Activated naive CD8-positive, alpha-beta T cell treated with anti-CD3 and anti-CD28 coated beads, Interleukin-2, amount 10 ng/mL, durations not matched to agents 7 days and 5 days (primary cell): ENCODE data around the gene DNAH3. TPM values are rescaled to one million over a fixed set of nuclear protein-coding genes. Genes with fewer than 3 reads are reported as not detected.
"Not testable (repeated sequence)": the region's sequence is repeated elsewhere in the genome, so short reads cannot be mapped to it uniquely, and the experiment has no call there.

Source experiments
- ATAC-seq: fragments of 150-1000 bp; cut with Tn5 transposase; one replicate; pipeline ENCODE4 v1.10.0; 2021; ENCODE audit warnings: low read depth, moderate library complexity
- POLR2A ChIA-PET: fragments of 350-600 bp; sonication (Branson Sonifier 250); formaldehyde crosslinking; loops from one replicate; lab custom pipeline; 2021; ENCODE audit warnings: antibody characterized with exemption; lab: Charles Lee
- DNase-seq: peaks from one replicate; pipeline ENCODE4 v3.0.0; 2021
- H3K27ac Mint-ChIP-seq: one replicate; pipeline ENCODE4 v1.8.0; 2022; ENCODE audit warnings: mild to moderate bottlenecking, mixed read lengths
- H3K27me3 Mint-ChIP-seq: one replicate; pipeline ENCODE4 v1.8.0; 2022; ENCODE audit warnings: mild to moderate bottlenecking, moderate library complexity, mixed read lengths
- H3K36me3 Mint-ChIP-seq: one replicate; pipeline ENCODE4 v1.8.0; 2021; ENCODE audit warnings: mild to moderate bottlenecking, mixed read lengths
- H3K4me1 Mint-ChIP-seq: one replicate; pipeline ENCODE4 v1.8.0; 2021; ENCODE audit warnings: mixed read lengths
- H3K4me3 Mint-ChIP-seq: one replicate; pipeline ENCODE4 v1.8.0; 2022; ENCODE audit warnings: mild to moderate bottlenecking, moderate library complexity, mixed read lengths
- H3K9me3 Mint-ChIP-seq: one replicate; pipeline ENCODE4 v1.8.0; 2021; ENCODE audit warnings: mixed read lengths
- total RNA-seq, 2 experiments: library from RNA; stranded (reverse); gene quantifications; one replicate each; pipeline ENCODE4 v1.2.3, GENCODE V29; 2021

The DNAH3 gene
- total RNA-seq, 2 experiments from 2014 or later = not detected

GRCh38 chr16:21160276-21160675 lies 9.6 kb upstream of the DNAH3 start:
- H3K27me3 Mint-ChIP-seq = no peaks in the 10 kb centered on the region
- H3K27ac Mint-ChIP-seq = no peak overlapping the region
- peaks cover 8% of the 10 kb centered on the region for H3K4me1 Mint-ChIP-seq
- H3K4me3 Mint-ChIP-seq = no peak overlapping the region
- no peak for DNase-seq
- POLR2A ChIA-PET = no interaction called here
- H3K9me3 Mint-ChIP-seq = no peaks in the 10 kb centered on the region
- ATAC-seq = no peak
- H3K36me3 Mint-ChIP-seq = peaks cover 9% of the 10 kb centered on the region

DNA sequence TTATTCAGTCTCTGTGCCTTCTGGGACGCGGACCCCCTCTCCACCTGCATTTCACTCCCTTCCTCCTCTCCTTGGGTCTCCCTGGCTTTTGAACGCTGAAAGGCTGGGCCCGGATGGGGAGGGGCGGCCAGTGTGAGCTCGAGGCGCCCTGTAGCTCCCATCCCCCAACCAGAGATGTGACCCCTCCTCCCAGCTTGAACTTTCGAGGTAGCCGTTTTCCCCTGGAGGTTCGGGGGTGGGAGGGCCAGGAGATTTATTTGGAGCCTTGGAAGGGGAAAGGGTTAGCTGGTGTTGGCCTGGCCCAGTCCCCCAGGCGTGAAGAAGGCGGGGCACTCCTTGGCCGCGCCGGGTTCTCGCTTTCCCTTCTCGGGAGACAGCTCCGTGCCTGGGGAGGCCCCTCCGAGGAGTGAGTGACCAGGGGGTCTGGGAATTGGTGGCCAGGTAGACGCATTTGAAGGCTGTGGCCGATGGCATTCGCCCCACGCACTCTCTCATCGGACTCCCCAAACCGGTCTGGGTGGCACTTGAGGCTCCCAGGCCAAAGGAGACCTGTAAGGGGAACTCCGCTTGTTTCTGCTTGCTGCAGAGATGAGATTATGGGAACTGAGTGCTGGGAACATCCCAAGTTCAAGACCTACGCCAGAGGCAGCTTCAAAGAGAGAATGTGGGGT lies 8.8 kb upstream of the DNAH3 start:
- Mint-ChIP-seq H3K36me3 (peaks cover 6% of the 10 kb centered on the region), H3K27ac (peak overlapping the region; percentile 77), H3K9me3 (no peaks in the 10 kb centered on the region), H3K27me3 (no peaks in the 10 kb centered on the region), H3K4me3 (peak overlapping the region; percentile 87), H3K4me1 (peaks cover 8% of the 10 kb centered on the region)
- DNase-seq (peak; percentile 38), ATAC-seq (no peak)
- POLR2A ChIA-PET = interaction anchor here (0.9 to 2.2 kb wide), 4 partner anchors 8 to 418 kb away, joined by 3 to 13 read pairs (median 5); partner anchors contain the start of gene THUMPD1

GRCh38 chr16:21158208-21159110 lies 7.8 kb upstream of the DNAH3 start, which contains the start of gene LDAF1:
Gene LDAF1 (plus strand): TSS chr16:21158674. CDS start chr16:21161183, 2,509 bp downstream.
- DNase-seq (peak; percentile 89), ATAC-seq (peak; percentile 99)
- H3K27ac Mint-ChIP-seq = peak within 1 kb of the TSS; percentile 77
- H3K36me3 Mint-ChIP-seq = peaks cover 6% of the 10 kb centered on the region
- H3K27me3 Mint-ChIP-seq = no peaks in the 10 kb centered on the region
- peak within 1 kb of the TSS; percentile 87 for H3K4me3 Mint-ChIP-seq
- H3K9me3 Mint-ChIP-seq = no peaks in the 10 kb centered on the region
- peaks cover 8% of the 10 kb centered on the region for H3K4me1 Mint-ChIP-seq
- POLR2A ChIA-PET = interaction anchor here (0.6 to 2.2 kb wide), 5 partner anchors 9 to 417 kb away, joined by 3 to 13 read pairs (median 4); partner anchors contain the start of gene THUMPD1

GRCh38 chr16:21157632-21158031 lies 7.0 kb upstream of the DNAH3 start:
- no peaks in the 10 kb centered on the region for H3K27me3 Mint-ChIP-seq
- DNase-seq (no peak), ATAC-seq (no peak)
- no peaks in the 10 kb centered on the region for H3K9me3 Mint-ChIP-seq
- H3K4me3 Mint-ChIP-seq = peak overlapping the region; percentile 87
- peaks cover 5% of the 10 kb centered on the region for H3K4me1 Mint-ChIP-seq
- H3K27ac Mint-ChIP-seq = no peak overlapping the region
- peaks cover 4% of the 10 kb centered on the region for H3K36me3 Mint-ChIP-seq
- POLR2A ChIA-PET = interaction anchor here (2.2 kb wide), 1 partner anchor 143 kb away, joined by 13 read pairs; no protein-coding TSS in a partner anchor

- DNase-seq (no peak), ATAC-seq (no peak)
- no peaks in the 10 kb centered on the region for H3K9me3 Mint-ChIP-seq
- no peak overlapping the region for H3K4me3 Mint-ChIP-seq
- peaks cover 5% of the 10 kb centered on the region for H3K4me1 Mint-ChIP-seq
- peaks cover 4% of the 10 kb centered on the region for H3K36me3 Mint-ChIP-seq
- POLR2A ChIA-PET = interaction anchor here (0.7 to 2.2 kb wide), 2 partner anchors 144 to 415 kb away, joined by 3 to 13 read pairs; partner anchors contain the start of gene THUMPD1
- no peak overlapping the region for H3K27ac Mint-ChIP-seq
- H3K27me3 Mint-ChIP-seq = no peaks in the 10 kb centered on the region
Measured at GRCh38 chr16:21156767-21157467, 6.3 kb upstream of the DNAH3 start.

- H3K36me3 Mint-ChIP-seq, H3K27me3 Mint-ChIP-seq, H3K9me3 Mint-ChIP-seq, H3K4me1 Mint-ChIP-seq, H3K4me3 Mint-ChIP-seq, H3K27ac Mint-ChIP-seq, DNase-seq, POLR2A ChIA-PET, ATAC-seq: not testable (repeated sequence)
Measured at GRCh38 chr16:21156011-21156410, 5.4 kb upstream of the DNAH3 start.

GRCh38 chr16:21153124-21153729 lies 2.6 kb upstream of the DNAH3 start:
- H3K27ac Mint-ChIP-seq, H3K9me3 Mint-ChIP-seq, H3K4me3 Mint-ChIP-seq, POLR2A ChIA-PET, H3K36me3 Mint-ChIP-seq, H3K4me1 Mint-ChIP-seq, ATAC-seq, DNase-seq: not testable (repeated sequence)
- peaks cover 17% of the 10 kb centered on the region for H3K27me3 Mint-ChIP-seq

- H3K4me3 Mint-ChIP-seq, DNase-seq, H3K9me3 Mint-ChIP-seq, ATAC-seq, H3K4me1 Mint-ChIP-seq, H3K36me3 Mint-ChIP-seq, H3K27ac Mint-ChIP-seq, POLR2A ChIA-PET: not testable (repeated sequence)
- peaks cover 17% of the 10 kb centered on the region for H3K27me3 Mint-ChIP-seq
Measured at GRCh38 chr16:21152160-21153030, 1.7 kb upstream of the DNAH3 start.

DNA sequence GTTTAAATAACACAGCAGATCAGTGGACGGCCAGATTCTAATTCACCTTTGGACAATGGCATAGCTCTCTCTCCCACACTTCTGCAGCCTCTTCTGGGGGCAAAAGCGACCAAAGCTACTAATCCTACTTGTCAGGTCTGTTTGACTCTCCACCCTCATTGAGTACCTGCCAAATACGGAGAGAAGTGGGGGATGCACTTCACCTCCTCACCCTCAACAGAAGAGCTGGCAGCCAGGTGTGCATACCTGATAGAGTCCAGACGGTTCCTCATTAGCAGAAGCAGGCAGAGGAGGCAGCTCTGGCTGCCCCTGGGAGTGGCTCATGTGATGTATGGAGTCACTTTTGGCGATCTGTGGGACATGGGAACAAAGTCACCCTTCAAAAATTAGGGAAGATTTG lies 4.9 kb downstream of the DNAH3 start:
- POLR2A ChIA-PET = interaction anchor here (0.5 kb wide), 1 partner anchor 1291 kb away, joined by 4 read pairs; no protein-coding TSS in a partner anchor
- H3K9me3 Mint-ChIP-seq = no peaks in the 10 kb centered on the region

GRCh38 chr16:21134053-21134452 lies 16.6 kb downstream of the DNAH3 start:
- DNase-seq (no peak), ATAC-seq (no peak)
- Mint-ChIP-seq H3K27ac (no peak overlapping the region), H3K4me3 (no peak overlapping the region), H3K9me3 (no peaks in the 10 kb centered on the region), H3K4me1 (peaks cover 4% of the 10 kb centered on the region), H3K27me3 (peaks cover 4% of the 10 kb centered on the region), H3K36me3 (no peaks in the 10 kb centered on the region)
- POLR2A ChIA-PET = no interaction called here

More for the DNA sequence above, 4.9 kb downstream of the DNAH3 start:
- peaks cover under 1% of the 10 kb centered on the region for H3K4me1 Mint-ChIP-seq
- H3K27ac Mint-ChIP-seq = no peak overlapping the region
- no peaks in the 10 kb centered on the region for H3K36me3 Mint-ChIP-seq
- peaks cover 15% of the 10 kb centered on the region for H3K27me3 Mint-ChIP-seq
- DNase-seq (no peak), ATAC-seq (no peak)
- no peak overlapping the region for H3K4me3 Mint-ChIP-seq

DNA sequence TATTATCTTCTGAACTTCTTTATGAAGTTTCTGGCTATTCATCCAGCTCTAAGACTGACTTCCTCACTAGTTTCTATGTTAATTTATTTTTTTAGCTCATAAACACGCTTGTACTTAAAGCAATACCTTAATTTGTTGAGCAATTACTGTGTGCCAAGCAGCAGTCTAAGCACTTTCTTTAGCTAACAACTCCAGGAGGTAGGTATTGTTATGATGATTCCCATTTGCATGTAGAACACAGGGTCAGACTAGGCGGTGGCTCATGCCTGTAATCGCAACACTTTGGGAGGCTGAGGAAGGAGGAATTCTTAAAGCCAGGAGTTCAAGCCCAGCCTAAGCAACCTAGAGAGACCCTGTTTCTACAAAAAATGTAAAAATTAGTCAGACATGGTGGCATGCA lies 19.8 kb downstream of the DNAH3 start:
- H3K36me3 Mint-ChIP-seq = no peaks in the 10 kb centered on the region
- peaks cover 4% of the 10 kb centered on the region for H3K27me3 Mint-ChIP-seq
- DNase-seq (no peak), ATAC-seq (no peak)
- POLR2A ChIA-PET = interaction anchor here (0.7 kb wide), 1 partner anchor 151 kb away, joined by 3 read pairs; no protein-coding TSS in a partner anchor
- H3K27ac Mint-ChIP-seq = no peak overlapping the region
- H3K9me3 Mint-ChIP-seq = no peaks in the 10 kb centered on the region
- H3K4me1 Mint-ChIP-seq = peaks cover 4% of the 10 kb centered on the region
- H3K4me3 Mint-ChIP-seq = no peak overlapping the region

DNA sequence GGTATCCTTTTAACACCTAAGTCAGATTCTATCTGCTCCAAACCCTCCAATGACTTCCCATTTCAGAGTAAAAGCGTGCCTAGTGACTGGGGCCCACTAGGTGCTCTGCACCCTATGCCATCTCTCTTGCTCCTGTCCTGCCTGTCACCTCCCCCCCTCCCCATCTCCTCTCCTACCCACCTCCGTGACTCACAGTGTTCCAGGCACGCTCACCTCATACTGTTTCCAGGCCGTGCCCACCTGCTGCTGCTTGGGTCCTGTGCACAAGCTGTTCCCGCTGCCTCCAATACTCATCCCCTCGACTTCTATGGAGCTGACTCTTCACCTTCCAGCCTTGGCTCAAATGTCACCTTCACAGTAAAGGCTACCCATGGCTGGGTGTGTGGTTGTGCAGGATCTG lies 21.7 kb downstream of the DNAH3 start:
- no peaks in the 10 kb centered on the region for H3K36me3 Mint-ChIP-seq
- POLR2A ChIA-PET = no interaction called here
- peaks cover 9% of the 10 kb centered on the region for H3K27me3 Mint-ChIP-seq
- ATAC-seq (no peak), DNase-seq (no peak)
- H3K27ac Mint-ChIP-seq = no peak overlapping the region
- no peak overlapping the region for H3K4me3 Mint-ChIP-seq
- H3K9me3 Mint-ChIP-seq = no peaks in the 10 kb centered on the region
- H3K4me1 Mint-ChIP-seq = peaks cover 2% of the 10 kb centered on the region
